ENCODE results near the gene FBXL17. TPM values are rescaled to one million over a fixed set of nuclear protein-coding genes. Genes with fewer than 3 reads are reported as not detected.
A peak's percentile ranks its signal among the peaks of the same experiment; 100 is the strongest.

The FBXL17 gene
- total RNA-seq, 1 experiment from 2014 or later, result 5.3 TPM

DNA sequence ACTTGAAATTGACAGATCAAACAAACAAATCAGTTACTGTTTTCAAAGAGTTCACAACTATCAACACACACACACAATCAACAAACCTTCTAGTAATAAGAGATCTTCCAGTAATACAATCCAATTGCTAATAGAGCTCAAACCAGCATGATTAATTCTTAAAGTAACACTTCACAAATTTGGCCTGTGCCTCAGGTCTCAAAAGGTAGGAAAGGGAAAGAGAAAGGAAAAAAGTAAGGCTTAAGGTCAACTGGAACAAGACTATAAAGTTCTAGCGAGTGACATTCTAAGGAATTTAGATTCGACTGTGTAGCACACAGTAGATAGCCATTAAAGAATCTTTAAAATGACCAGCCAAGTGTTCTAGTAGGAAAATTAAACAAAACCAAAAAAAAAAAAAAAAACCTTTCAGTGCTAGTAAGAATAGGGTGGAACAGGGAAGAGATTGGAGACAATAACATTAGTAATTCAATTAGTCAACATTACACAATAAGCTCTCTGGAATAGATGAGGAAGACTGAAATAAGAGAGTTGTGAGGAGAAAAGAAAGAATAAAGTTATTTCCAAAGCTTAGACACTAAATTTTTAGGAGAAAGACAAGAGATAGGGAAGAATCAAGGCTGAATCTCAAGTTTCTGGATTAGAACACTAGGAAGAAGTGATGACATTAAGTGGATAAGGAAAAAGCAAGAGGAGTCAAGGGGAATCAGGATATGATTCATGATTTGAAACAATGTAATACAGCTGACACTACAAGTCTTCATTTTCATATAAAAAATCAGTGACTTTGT is 86.1 kb downstream of the FBXL17 start:
- Histone ChIP-seq H3K79me2 (ENCODE audit: insufficient read depth, low read length) (no peaks in the 10 kb centered on the region), H4K91ac (ENCODE audit: insufficient read length, low read depth, low read length) (no peak overlapping the region), H2BK120ac (ENCODE audit: low read depth, low read length, poor library complexity, severe bottlenecking) (no peak overlapping the region), H3K9ac (ENCODE audit: extremely low read depth, insufficient read length, low read length) (no peak overlapping the region), H2AFZ (ENCODE audit: low read length) (no peak overlapping the region), H3K27me3 (ENCODE audit: insufficient read depth, low read length) (no peaks in the 10 kb centered on the region), H3T11ph (ENCODE audit: low read length) (no peak overlapping the region), H3K27ac (ENCODE audit: insufficient read length, low read depth, low read length) (no peak overlapping the region), H2BK15ac (ENCODE audit: low read depth, low read length) (no peak overlapping the region), H3K23me2 (ENCODE audit: insufficient read length, low read depth, low read length, poor library complexity, severe bottlenecking) (no peaks in the 10 kb centered on the region), H4K20me1 (ENCODE audit: control insufficient read depth, insufficient read depth, insufficient read length) (no peaks in the 10 kb centered on the region), H3K14ac (ENCODE audit: insufficient read depth, low read length) (no peak overlapping the region), H3K56ac (ENCODE audit: insufficient read length, low read depth, low read length) (no peak overlapping the region), H3K79me1 (ENCODE audit: insufficient read depth, low read depth, low read length, poor library complexity, severe bottlenecking) (no peaks in the 10 kb centered on the region), H3K18ac (ENCODE audit: insufficient read length, low read depth, low read length) (no peak overlapping the region), H4K8ac (replicated peaks; ENCODE audit: insufficient read length, low read depth, low read length) (no peak overlapping the region), H4K5ac (ENCODE audit: insufficient read length, low read depth, low read length) (no peak overlapping the region), H3K9me3 (ENCODE audit: control insufficient read depth, low read depth, low read length) (no peaks in the 10 kb centered on the region), H2BK5ac (ENCODE audit: insufficient read length, low read length) (no peak overlapping the region), H2BK12ac (ENCODE audit: insufficient read length, low read depth, low read length) (no peak overlapping the region), H2BK20ac (ENCODE audit: low read depth, low read length, poor library complexity, severe bottlenecking) (no peak overlapping the region), H3K4me1 (ENCODE audit: insufficient read depth, low read length) (no peaks in the 10 kb centered on the region), H3K23ac (ENCODE audit: insufficient read length, low read depth, low read length) (no peak overlapping the region), H3K4me2 (ENCODE audit: insufficient read depth, insufficient read length, low read length) (no peak overlapping the region), H3K4ac (ENCODE audit: low read depth, low read length) (no peak overlapping the region), H2AK5ac (ENCODE audit: insufficient read length, low read length) (no peak overlapping the region)
- Mint-ChIP-seq H3K4me3 (no peak overlapping the region), H3K27me3 (ENCODE audit: low read depth) (no peaks in the 10 kb centered on the region), H3K4me1 (peaks cover 0 to 7% of the 10 kb centered on the region in 2 experiments; a peak in 2 of 4 replicates), H3K9me3 (no peaks in the 10 kb centered on the region), H3K27ac (peak overlapping the region in 1 of 3 experiments; percentile 76; a peak in 2 of 7 replicates), H3K36me3 (ENCODE audit: insufficient read depth in 1 of 3, low read depth in 3 of 3) (no peaks in the 10 kb centered on the region)
- DNase-seq, result no peak
- no CpG with 5 or more reads among the region's 2 CpGs for WGBS (ENCODE audit: extremely low coverage, insufficient read length, low lambda C conversion rate)
- TF ChIP-seq, protein P1, sequence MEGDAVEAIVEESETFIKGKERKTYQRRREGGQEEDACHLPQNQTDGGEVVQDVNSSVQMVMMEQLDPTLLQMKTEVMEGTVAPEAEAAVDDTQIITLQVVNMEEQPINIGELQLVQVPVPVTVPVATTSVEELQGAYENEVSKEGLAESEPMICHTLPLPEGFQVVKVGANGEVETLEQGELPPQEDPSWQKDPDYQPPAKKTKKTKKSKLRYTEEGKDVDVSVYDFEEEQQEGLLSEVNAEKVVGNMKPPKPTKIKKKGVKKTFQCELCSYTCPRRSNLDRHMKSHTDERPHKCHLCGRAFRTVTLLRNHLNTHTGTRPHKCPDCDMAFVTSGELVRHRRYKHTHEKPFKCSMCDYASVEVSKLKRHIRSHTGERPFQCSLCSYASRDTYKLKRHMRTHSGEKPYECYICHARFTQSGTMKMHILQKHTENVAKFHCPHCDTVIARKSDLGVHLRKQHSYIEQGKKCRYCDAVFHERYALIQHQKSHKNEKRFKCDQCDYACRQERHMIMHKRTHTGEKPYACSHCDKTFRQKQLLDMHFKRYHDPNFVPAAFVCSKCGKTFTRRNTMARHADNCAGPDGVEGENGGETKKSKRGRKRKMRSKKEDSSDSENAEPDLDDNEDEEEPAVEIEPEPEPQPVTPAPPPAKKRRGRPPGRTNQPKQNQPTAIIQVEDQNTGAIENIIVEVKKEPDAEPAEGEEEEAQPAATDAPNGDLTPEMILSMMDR (conservative IDR thresholded peaks at IDR 0.05), result no peak
